Motor neuron (in vitro differentiated cells): ENCODE measurements around the gene DTX3. TPM values are rescaled to one million over a fixed set of nuclear protein-coding genes. Genes with fewer than 3 reads are reported as not detected.
"Not testable (repeated sequence)": the region's sequence is repeated elsewhere in the genome, so short reads cannot be mapped to it uniquely, and the experiment has no call there.

Experiments
- ATAC-seq, 8 experiments: fragments of 200-7000 bp; cut with Tn5 transposase; replicated peaks in 6 of 8; 2 replicates each; pipeline ENCODE4 v1.8.0; 2021; ENCODE audit warnings: mild to moderate bottlenecking in 8 of 8, moderate library complexity in 8 of 8
- H3K27ac ChIP-seq, 2 donors: fragments of 250-450 bp; sonication (Bioruptor Pico); 2 replicates each; pipeline ENCODE4 v1.9.0; 2021; ENCODE audit warnings: antibody characterized with exemption in 2 of 2, mild to moderate bottlenecking in 2 of 2, moderate library complexity in 1 of 2
- H3K4me1 ChIP-seq, 2 donors: fragments of 250-450 bp; sonication (Bioruptor Pico); replicated peaks in 1 of 2; 2 replicates each; pipeline ENCODE4 v1.6.1; 2021; ENCODE audit warnings: antibody characterized with exemption in 2 of 2, mild to moderate bottlenecking in 2 of 2, moderate library complexity in 1 of 2
- H3K4me3 ChIP-seq, 5 donors: fragments of 250-450 bp; sonication (Bioruptor Pico); 2 replicates each; pipeline ENCODE4 v1.9.0; 2021; ENCODE audit warnings: antibody characterized with exemption in 5 of 5, mild to moderate bottlenecking in 5 of 5, moderate library complexity in 4 of 5
- WGBS, 10 experiments: fragments of 450-650 bp; shearing (Covaris generic); methylation state at CpG; one replicate each; pipeline ENCODE4 v1.0.0; 2022; 5-methylcytosine and 5-hydroxymethylcytosine counted together
- in situ Hi-C, 9 experiments: fragments of 400-800 bp; cut with MboI; loops; one replicate each; pipeline ENCODE4 v1.15.0; 2021; ENCODE audit warnings: low sequenced_read_pairs in 9 of 9, low pct_unique_long_range_greater_than_20kb in 2 of 9; ENCODE audit not compliant: unreplicated experiment in 9 of 9
- total RNA-seq, 8 experiments: library from RNA; unstranded; fragments of 300-600 nt; gene quantifications; 2 replicates each; pipeline versions ENCODE4 v1.2.3 to v1.2.4, GENCODE V29; 2022

Gene DTX3
- total RNA-seq, 8 experiments from 2014 or later: 2.8 to 79.9 (median 62.7) TPM

DNA sequence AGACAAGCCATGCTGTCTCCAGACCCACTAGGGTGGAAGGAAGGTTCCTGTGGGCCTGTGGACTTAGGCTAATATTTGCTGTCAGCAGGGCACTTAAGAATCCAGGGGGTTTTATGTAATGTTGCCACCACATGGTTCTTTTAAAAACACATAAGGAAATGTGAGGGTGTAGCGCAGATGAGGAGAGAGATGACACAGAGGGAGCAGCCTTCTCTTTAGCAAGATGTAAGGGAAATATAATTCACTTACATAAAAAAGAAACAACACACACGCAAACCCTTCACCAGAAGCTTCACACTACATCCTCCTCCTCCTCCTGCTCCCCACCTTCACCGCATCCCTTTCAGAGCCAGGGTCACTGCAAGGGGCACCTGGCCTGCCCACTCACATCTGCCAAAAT, 18.5 kb upstream of the DTX3 start:
- in situ Hi-C loops: no loop called here
- 45 to 100% (median 89%) methylated on average over 1 to 2 of the region's 3 CpGs; no CpG with 5 or more reads in 4 of the 10 experiments for WGBS, 10 experiments
- no peak for ATAC-seq
- no peak overlapping the region for H3K4me3 ChIP-seq
- H3K4me1 ChIP-seq: peaks cover 0 to 2% of the 10 kb centered on the region in 2 donors
- no peak overlapping the region for H3K27ac ChIP-seq

GRCh38 chr12:57586832-57587429, 17.7 kb upstream of the DTX3 start:
- no peak for ATAC-seq
- peaks cover 2 to 4% of the 10 kb centered on the region in 2 donors for H3K4me1 ChIP-seq
- no peak overlapping the region for H3K27ac ChIP-seq
- in situ Hi-C loops: no loop called here
- no peak overlapping the region for H3K4me3 ChIP-seq
- WGBS, 10 experiments: 0 to 100% (median 76%) methylated on average over 1 to 3 of the region's 3 CpGs; no CpG with 5 or more reads in 2 of the 10 experiments

DNA sequence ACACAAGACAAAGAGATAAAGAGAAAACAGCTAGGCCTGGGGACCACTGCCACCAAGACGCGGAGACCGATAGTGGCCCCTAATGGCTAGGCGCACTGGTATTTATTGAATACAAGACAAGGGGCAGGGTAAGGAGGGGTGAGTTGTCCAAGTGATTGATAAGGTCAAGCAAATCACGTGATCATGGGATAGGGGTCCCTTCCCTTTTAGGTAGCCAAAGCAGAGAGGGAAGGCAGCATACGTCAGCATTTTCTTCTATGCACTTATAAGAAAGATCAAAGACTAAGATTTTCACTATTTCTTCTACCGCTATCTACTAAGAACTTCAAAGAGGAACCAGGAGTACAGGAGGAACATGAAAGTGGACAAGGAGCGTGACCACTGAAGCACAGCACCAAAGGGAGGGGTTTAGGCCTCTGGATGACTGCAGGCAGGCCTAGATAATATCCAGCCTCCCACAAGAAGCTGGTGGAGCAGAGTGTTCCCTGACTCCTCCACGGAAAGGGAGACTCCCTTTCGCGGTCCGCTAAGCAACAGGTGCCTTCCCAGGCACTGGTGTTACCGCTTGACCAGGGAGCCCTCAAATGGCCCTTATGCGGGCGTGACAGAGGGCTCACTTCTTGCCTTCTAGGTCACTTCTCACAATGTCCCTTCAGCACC, 15.5 kb upstream of the DTX3 start:
- H3K4me3 ChIP-seq, ATAC-seq, H3K4me1 ChIP-seq, H3K27ac ChIP-seq, in situ Hi-C loops: not testable (repeated sequence)
- WGBS, 10 experiments: 74 to 100% (median 90%) methylated on average over 2 to 8 of the region's 15 CpGs

DNA sequence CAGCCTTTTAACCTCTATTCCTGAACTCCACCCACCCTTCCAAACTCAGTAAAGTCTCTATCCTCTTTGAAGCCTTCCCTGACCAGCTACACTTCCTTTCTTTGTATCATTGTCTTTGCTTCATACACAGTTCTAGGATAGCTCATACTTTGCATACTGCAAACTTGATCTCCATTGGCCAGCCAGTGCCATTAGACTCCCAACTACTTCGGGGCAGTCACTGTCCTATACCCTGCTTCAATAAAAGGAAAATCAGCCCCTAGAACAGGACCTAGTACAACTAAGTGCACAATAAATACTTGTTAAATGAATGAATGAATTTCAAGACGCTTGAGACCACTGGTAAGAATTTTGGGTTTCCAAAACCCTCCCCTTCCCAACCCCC, 14.2 kb upstream of the DTX3 start:
- ATAC-seq: peak in 6 of 8 experiments; percentile 3 to 24 (median 12)
- WGBS, 10 experiments: 0 to 22% (median 13%) methylated on average over 1 to 2 of the region's 2 CpGs; no CpG with 5 or more reads in 2 of the 10 experiments
- in situ Hi-C loops: no loop called here
- no peak overlapping the region for H3K27ac ChIP-seq
- peak overlapping the region; percentile 62 to 95 (median 80) for H3K4me3 ChIP-seq
- H3K4me1 ChIP-seq: peaks cover 2 to 9% of the 10 kb centered on the region in 2 donors

- peak within 1 kb of the TSS in 1 of 2 donors; percentile 47 for H3K27ac ChIP-seq
- in situ Hi-C loops: no loop called here
- H3K4me1 ChIP-seq: peaks cover 2 to 9% of the 10 kb centered on the region in 2 donors
- ATAC-seq: peak; percentile 87 to 97 (median 94)
- 0 to 8% (median 0%) methylated on average over 1 to 18 of the region's 69 CpGs; no CpG with 5 or more reads in 3 of the 10 experiments for WGBS, 10 experiments
- peak within 1 kb of the TSS; percentile 62 to 95 (median 80) for H3K4me3 ChIP-seq
Observed at GRCh38 chr12:57590864-57591781, 13.5 kb upstream of the DTX3 start, which contains the start of gene PIP4K2C. PIP4K2C (plus strand) TSS chr12:57591192; CDS start chr12:57591290, 98 bp downstream.

DNA sequence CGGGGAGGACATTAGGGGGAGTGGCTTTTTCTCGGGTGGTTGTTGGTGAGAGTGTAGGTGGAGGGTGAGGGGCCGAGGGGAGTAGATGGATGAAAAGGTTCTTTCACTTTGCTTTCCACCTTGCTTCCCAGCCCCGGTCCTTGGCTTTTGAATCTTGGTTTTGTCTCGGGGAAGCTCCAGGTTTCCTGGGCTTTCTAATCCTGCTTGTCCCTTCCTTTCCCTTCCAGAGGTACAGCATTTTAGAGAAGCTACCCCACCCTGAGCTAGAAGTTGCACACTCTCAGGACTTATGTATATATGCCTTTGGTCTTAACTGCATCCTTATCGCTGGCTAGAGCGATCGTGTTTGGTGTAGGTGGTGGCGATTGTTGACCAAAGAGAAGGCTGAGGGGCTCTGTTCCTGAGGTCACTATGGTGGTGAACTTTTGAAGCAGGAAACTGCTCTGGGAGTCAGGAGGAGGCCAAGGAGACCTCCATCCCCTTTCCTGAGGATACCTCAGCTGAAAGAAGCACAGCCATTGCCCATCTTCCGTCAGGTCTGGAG, 12.8 kb upstream of the DTX3 start:
- 0 to 83% (median 70%) methylated on average over 1 to 5 of the region's 10 CpGs; no CpG with 5 or more reads in 3 of the 10 experiments for WGBS, 10 experiments
- H3K4me3 ChIP-seq: peak overlapping the region; percentile 62 to 95 (median 80)
- H3K4me1 ChIP-seq: peaks cover 2 to 9% of the 10 kb centered on the region in 2 donors
- peak overlapping the region in 1 of 2 donors; percentile 47 for H3K27ac ChIP-seq
- ATAC-seq: no peak
- in situ Hi-C loops: no loop called here

GRCh38 chr12:57592551-57593165, 12.0 kb upstream of the DTX3 start:
- no peak for ATAC-seq
- no peak overlapping the region for H3K27ac ChIP-seq
- H3K4me3 ChIP-seq: peak overlapping the region in 1 of 5 donors; percentile 95
- WGBS, 10 experiments: 57 to 100% (median 82%) methylated on average over 1 to 2 of the region's 2 CpGs; no CpG with 5 or more reads in 2 of the 10 experiments
- peaks cover 2 to 9% of the 10 kb centered on the region in 2 donors for H3K4me1 ChIP-seq
- in situ Hi-C loops: no loop called here

DNA sequence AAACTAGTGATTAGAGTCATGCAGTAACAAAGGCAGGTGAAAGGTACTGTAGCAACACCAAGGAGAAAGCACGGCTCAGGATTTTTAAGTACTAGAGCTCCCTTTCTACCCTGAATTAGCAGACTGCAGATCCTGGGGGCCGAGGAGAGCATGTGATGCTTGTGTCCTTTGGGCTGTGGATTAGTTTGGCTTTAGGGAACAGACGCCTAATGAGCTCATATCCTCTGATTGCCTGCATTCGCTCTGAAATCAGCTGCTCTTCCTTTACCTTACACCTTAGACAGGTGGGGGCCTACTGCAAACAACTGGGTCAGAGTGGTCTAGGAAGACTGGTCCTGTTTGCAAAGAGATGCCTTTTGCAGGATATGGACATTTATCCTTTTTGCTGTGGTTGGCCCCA, 11.4 kb upstream of the DTX3 start:
- Histone ChIP-seq H3K4me1 (peaks cover 2 to 9% of the 10 kb centered on the region in 2 donors), H3K27ac (no peak overlapping the region), H3K4me3 (no peak overlapping the region)
- 33 to 100% (median 78%) methylated on average over 1 to 4 of the region's 4 CpGs; no CpG with 5 or more reads in 4 of the 10 experiments for WGBS, 10 experiments
- ATAC-seq: no peak
- in situ Hi-C loops: no loop called here

- Histone ChIP-seq H3K27ac (no peak overlapping the region), H3K4me3 (no peak overlapping the region), H3K4me1 (peaks cover 10 to 13% of the 10 kb centered on the region in 2 donors)
- ATAC-seq: no peak
- in situ Hi-C loops: no loop called here
- 50 to 100% (median 56%) methylated on average over 2 of the region's 2 CpGs; no CpG with 5 or more reads in 3 of the 10 experiments for WGBS, 10 experiments
Observed at GRCh38 chr12:57600395-57600794, 4.2 kb upstream of the DTX3 start.

- no peak for ATAC-seq
- Histone ChIP-seq H3K4me1 (peaks cover 17 to 21% of the 10 kb centered on the region in 2 donors), H3K27ac (no peak overlapping the region), H3K4me3 (no peak overlapping the region)
- in situ Hi-C loops: no loop called here
Observed at GRCh38 chr12:57602544-57602943, 2.1 kb upstream of the DTX3 start.

- Histone ChIP-seq H3K27ac (peak overlapping the region in 1 of 2 donors; percentile 90), H3K4me1 (peaks cover 17 to 21% of the 10 kb centered on the region in 2 donors), H3K4me3 (no peak overlapping the region)
- in situ Hi-C loops: no loop called here
- WGBS, 10 experiments: 70 to 100% (median 92%) methylated on average over 1 to 2 of the region's 2 CpGs; no CpG with 5 or more reads in 5 of the 10 experiments
- ATAC-seq: no peak
Observed at GRCh38 chr12:57603324-57603723, 1.3 kb upstream of the DTX3 start.

DNA sequence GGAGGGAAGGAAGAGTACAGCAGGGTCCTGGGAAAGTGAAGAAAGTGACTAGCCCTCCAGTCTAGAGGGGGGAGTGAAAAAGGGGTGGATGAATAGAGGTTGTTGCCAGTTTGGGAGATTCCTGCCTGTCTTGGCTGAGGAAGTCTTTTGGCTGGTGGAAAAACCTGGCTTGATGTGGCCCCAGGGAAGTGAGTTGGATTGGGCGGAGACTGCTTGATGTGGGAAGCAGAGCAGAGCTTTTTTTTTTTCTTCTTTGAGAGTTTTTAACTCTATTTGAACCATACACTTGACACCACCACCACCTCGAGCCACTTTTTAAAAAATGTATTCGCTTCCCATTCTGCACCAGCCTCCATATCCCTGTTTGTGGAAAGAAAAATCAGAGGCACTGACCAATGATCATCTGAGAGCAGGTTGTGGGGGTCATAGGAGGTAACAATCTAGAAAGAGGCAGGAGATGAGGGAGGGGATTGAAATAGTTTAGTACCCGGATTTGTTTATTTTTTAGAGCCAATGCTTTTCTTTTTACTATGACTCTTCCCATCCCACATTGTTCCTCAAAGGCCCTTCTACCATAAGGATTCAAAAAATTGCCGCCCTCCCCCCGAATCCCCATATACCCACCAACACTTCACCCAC, 690 bp upstream of the DTX3 start:
- ATAC-seq: peak; percentile 15 to 64 (median 46)
- Histone ChIP-seq H3K27ac (peak overlapping the region; percentile 83 to 90), H3K4me1 (peaks cover 17 to 21% of the 10 kb centered on the region in 2 donors), H3K4me3 (peak overlapping the region; percentile 61 to 93 (median 80))
- in situ Hi-C loops: no loop called here
- WGBS, 10 experiments: 16 to 75% (median 36%) methylated on average over 1 to 5 of the region's 6 CpGs; no CpG with 5 or more reads in 2 of the 10 experiments
